Muscle layer of colon (tissue), 2 donors: Measurements from ENCODE around the gene CEL.

Experiments used
- H3K27ac ChIP-seq: one replicate; pipeline ENCODE4 v1.7.0; 2013; ENCODE audit warnings: low read depth, mild to moderate bottlenecking, low read length, moderate library complexity
- H3K27me3 ChIP-seq, 2 donors: one replicate each; pipeline ENCODE4 v1.7.0; 2013; ENCODE audit warnings: low read length in 2 of 2, mild to moderate bottlenecking in 2 of 2; ENCODE audit not compliant: insufficient read depth in 2 of 2, control insufficient read depth in 1 of 2
- H3K36me3 ChIP-seq: one replicate; pipeline ENCODE4 v1.7.0; 2013; ENCODE audit warnings: mild to moderate bottlenecking, low read length; ENCODE audit not compliant: insufficient read depth
- H3K4me1 ChIP-seq: one replicate; pipeline ENCODE4 v1.7.0; 2013; ENCODE audit warnings: mild to moderate bottlenecking, low read length; ENCODE audit not compliant: insufficient read depth
- H3K4me3 ChIP-seq, 2 donors: one replicate each; pipeline ENCODE4 v1.7.0; 2013; ENCODE audit warnings: low read length in 2 of 2, low read depth in 1 of 2, mild to moderate bottlenecking in 1 of 2, moderate library complexity in 1 of 2
- H3K9ac ChIP-seq: one replicate; pipeline ENCODE4 v1.7.0; 2013; ENCODE audit warnings: low read length
- H3K9me3 ChIP-seq: one replicate; pipeline ENCODE4 v1.7.0; 2013; ENCODE audit warnings: mild to moderate bottlenecking, low read length
- donor health status: abdominal sarcoma.
- donor health status: Adenocarcinoma of cecum.

Gene CEL

GRCh38 chr9:133115604-133116345 is 54.0 kb downstream of the CEL start:
- no peaks in the 10 kb centered on the region for H3K9me3 ChIP-seq
- H3K27me3 ChIP-seq = no peaks in the 10 kb centered on the region
- H3K36me3 ChIP-seq = peaks cover 13% of the 10 kb centered on the region
- no peak overlapping the region for H3K4me3 ChIP-seq
- H3K9ac ChIP-seq = no peak overlapping the region
- H3K4me1 ChIP-seq = peaks cover 80% of the 10 kb centered on the region
- peak overlapping the region; percentile 59 for H3K27ac ChIP-seq

GRCh38 chr9:133116346-133117231 is 54.8 kb downstream of the CEL start:
- H3K9me3 ChIP-seq = no peaks in the 10 kb centered on the region
- H3K4me1 ChIP-seq = peaks cover 83% of the 10 kb centered on the region
- H3K36me3 ChIP-seq = peaks cover 5% of the 10 kb centered on the region
- peak overlapping the region; percentile 67 for H3K27ac ChIP-seq
- H3K4me3 ChIP-seq = no peak overlapping the region
- no peaks in the 10 kb centered on the region for H3K27me3 ChIP-seq
- no peak overlapping the region for H3K9ac ChIP-seq

- no peaks in the 10 kb centered on the region for H3K27me3 ChIP-seq
- H3K36me3 ChIP-seq = no peaks in the 10 kb centered on the region
- H3K27ac ChIP-seq = peak overlapping the region; percentile 67
- no peaks in the 10 kb centered on the region for H3K9me3 ChIP-seq
- no peak overlapping the region for H3K9ac ChIP-seq
- H3K4me1 ChIP-seq = peaks cover 86% of the 10 kb centered on the region
- no peak overlapping the region for H3K4me3 ChIP-seq
Observed at GRCh38 chr9:133117271-133118178, 55.7 kb downstream of the CEL start.

- peaks cover 80% of the 10 kb centered on the region for H3K4me1 ChIP-seq
- H3K9me3 ChIP-seq = no peaks in the 10 kb centered on the region
- no peak overlapping the region for H3K27ac ChIP-seq
- no peaks in the 10 kb centered on the region for H3K36me3 ChIP-seq
- H3K4me3 ChIP-seq = no peak overlapping the region
- no peaks in the 10 kb centered on the region for H3K27me3 ChIP-seq
- no peak overlapping the region for H3K9ac ChIP-seq
Observed at GRCh38 chr9:133118179-133118520, 56.4 kb downstream of the CEL start.

- peaks cover 76% of the 10 kb centered on the region for H3K4me1 ChIP-seq
- no peaks in the 10 kb centered on the region for H3K36me3 ChIP-seq
- H3K9ac ChIP-seq = no peak overlapping the region
- no peaks in the 10 kb centered on the region for H3K27me3 ChIP-seq
- H3K27ac ChIP-seq = peak overlapping the region; percentile 80
- peak overlapping the region in 1 of 2 donors; percentile 7 for H3K4me3 ChIP-seq
- H3K9me3 ChIP-seq = no peaks in the 10 kb centered on the region
Observed at GRCh38 chr9:133118568-133118967, 56.8 kb downstream of the CEL start.

GRCh38 chr9:133119103-133119845 is 57.5 kb downstream of the CEL start:
- H3K36me3 ChIP-seq = no peaks in the 10 kb centered on the region
- H3K27me3 ChIP-seq = no peaks in the 10 kb centered on the region
- H3K27ac ChIP-seq = peak overlapping the region; percentile 80
- no peaks in the 10 kb centered on the region for H3K9me3 ChIP-seq
- H3K4me1 ChIP-seq = peaks cover 69% of the 10 kb centered on the region
- no peak overlapping the region for H3K9ac ChIP-seq
- H3K4me3 ChIP-seq = peak overlapping the region; percentile 60 to 62

- Histone ChIP-seq H3K27me3 (no peaks in the 10 kb centered on the region), H3K4me3 (peak overlapping the region; percentile 60 to 74), H3K36me3 (no peaks in the 10 kb centered on the region), H3K9me3 (no peaks in the 10 kb centered on the region), H3K9ac (peak overlapping the region; percentile 44), H3K27ac (peak overlapping the region; percentile 80), H3K4me1 (peaks cover 62% of the 10 kb centered on the region)
Observed at GRCh38 chr9:133119846-133120500, 58.2 kb downstream of the CEL start.

GRCh38 chr9:133120501-133121197 is 58.9 kb downstream of the CEL start:
- H3K36me3 ChIP-seq = no peaks in the 10 kb centered on the region
- H3K4me3 ChIP-seq = peak overlapping the region; percentile 60 to 74
- no peaks in the 10 kb centered on the region for H3K9me3 ChIP-seq
- peak overlapping the region; percentile 44 for H3K9ac ChIP-seq
- H3K4me1 ChIP-seq = peaks cover 55% of the 10 kb centered on the region
- H3K27ac ChIP-seq = peak overlapping the region; percentile 79
- H3K27me3 ChIP-seq = no peaks in the 10 kb centered on the region
